ENCODE measurements around the gene CAV3. TPM values are rescaled to one million over a fixed set of nuclear protein-coding genes. Genes with fewer than 3 reads are reported as not detected.

The CAV3 gene
- total and polyA plus RNA-seq, 2 experiments from 2014 or later = not detected

DNA sequence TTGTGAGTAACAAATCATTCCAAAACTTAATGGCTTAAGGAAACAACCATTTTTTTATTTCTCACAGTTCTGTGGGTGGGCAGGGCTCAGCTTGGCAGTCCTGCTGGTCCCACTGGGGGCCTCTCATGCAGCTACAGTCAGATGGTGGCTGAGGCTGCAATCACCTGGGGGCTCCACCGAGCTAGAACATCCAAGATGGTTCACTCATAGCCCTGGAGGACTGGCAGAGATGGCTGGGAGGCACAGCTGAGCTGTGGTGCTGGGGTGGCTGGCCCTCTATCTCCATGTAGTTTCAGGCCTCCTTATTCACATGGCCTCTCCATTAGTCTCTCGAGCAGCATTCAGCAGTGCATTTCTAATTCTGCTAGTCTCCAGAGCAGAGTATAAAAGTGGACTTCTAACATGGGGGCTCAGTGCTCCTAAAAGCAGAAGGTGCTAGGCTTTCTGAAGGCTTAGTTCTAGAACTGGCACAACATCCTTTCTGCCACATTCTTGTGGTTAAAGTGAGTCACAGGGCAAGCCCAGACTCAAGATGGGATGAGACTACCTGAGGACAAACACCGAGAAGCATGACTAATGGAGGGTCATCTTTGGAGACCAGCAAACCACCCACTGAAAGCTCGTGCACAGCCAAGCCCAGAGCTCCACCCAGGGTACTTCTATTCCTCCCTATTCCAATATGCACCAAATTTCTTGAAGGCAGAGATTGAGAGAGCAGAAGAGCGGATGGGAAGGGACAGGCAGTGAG lies 6.3 kb downstream of the CAV3 start (continued):
- no peak for TF ChIP-seq EZH2 (IDR thresholded peaks at IDR 0.05; ENCODE audit: low read depth, unreplicated experiment)
- no peak for TF ChIP-seq NANOG (IDR thresholded peaks at IDR 0.05; ENCODE audit: borderline replicate concordance)
- TF ChIP-seq, protein P1, sequence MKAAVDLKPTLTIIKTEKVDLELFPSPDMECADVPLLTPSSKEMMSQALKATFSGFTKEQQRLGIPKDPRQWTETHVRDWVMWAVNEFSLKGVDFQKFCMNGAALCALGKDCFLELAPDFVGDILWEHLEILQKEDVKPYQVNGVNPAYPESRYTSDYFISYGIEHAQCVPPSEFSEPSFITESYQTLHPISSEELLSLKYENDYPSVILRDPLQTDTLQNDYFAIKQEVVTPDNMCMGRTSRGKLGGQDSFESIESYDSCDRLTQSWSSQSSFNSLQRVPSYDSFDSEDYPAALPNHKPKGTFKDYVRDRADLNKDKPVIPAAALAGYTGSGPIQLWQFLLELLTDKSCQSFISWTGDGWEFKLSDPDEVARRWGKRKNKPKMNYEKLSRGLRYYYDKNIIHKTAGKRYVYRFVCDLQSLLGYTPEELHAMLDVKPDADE (IDR thresholded peaks at IDR 0.05) = no peak
- TF ChIP-seq ZNF331 (CRISPR knock-in tag; IDR thresholded peaks at IDR 0.05; ENCODE audit: low read depth) = no peak
- TF ChIP-seq, protein P2, sequence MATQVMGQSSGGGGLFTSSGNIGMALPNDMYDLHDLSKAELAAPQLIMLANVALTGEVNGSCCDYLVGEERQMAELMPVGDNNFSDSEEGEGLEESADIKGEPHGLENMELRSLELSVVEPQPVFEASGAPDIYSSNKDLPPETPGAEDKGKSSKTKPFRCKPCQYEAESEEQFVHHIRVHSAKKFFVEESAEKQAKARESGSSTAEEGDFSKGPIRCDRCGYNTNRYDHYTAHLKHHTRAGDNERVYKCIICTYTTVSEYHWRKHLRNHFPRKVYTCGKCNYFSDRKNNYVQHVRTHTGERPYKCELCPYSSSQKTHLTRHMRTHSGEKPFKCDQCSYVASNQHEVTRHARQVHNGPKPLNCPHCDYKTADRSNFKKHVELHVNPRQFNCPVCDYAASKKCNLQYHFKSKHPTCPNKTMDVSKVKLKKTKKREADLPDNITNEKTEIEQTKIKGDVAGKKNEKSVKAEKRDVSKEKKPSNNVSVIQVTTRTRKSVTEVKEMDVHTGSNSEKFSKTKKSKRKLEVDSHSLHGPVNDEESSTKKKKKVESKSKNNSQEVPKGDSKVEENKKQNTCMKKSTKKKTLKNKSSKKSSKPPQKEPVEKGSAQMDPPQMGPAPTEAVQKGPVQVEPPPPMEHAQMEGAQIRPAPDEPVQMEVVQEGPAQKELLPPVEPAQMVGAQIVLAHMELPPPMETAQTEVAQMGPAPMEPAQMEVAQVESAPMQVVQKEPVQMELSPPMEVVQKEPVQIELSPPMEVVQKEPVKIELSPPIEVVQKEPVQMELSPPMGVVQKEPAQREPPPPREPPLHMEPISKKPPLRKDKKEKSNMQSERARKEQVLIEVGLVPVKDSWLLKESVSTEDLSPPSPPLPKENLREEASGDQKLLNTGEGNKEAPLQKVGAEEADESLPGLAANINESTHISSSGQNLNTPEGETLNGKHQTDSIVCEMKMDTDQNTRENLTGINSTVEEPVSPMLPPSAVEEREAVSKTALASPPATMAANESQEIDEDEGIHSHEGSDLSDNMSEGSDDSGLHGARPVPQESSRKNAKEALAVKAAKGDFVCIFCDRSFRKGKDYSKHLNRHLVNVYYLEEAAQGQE (IDR thresholded peaks at IDR 0.05; ENCODE audit: unreplicated experiment) = no peak
- TF ChIP-seq ZNF114 (CRISPR knock-in tag; IDR thresholded peaks at IDR 0.05) = no peak

DNA sequence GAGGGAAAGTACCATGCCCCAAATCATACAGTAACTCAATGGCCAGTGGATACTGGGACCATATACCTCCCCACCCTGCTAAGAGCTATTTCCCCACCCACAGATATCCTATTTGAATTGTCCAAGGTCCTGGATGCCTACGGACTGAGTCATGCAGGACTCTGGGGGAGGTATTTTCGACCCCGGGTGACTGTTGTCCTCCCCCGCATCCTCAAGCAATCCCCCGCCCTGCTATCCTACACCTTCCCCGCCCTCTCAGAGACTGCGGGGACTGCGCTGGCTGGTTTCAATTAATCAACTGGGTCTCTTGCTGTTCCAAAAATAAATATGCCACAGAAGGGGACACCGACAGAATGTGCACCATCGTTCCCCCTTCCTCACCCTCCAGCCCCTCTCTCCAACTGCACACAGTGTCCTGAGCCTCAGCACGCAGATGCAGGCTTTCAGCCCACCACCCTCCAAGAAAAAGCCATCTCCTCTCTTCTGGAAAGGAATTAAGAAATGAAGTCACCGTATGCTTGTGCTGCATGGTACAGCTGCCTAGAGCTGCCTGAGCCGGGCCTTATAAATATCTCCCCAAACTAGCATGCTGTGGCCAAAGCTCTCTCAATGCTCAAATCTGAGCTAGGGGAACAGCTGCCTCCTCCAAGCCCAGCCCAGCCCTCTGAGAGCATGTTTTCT lies 8.1 kb downstream of the CAV3 start:
- peaks cover 31% of the 10 kb centered on the region for H3K4me1 Mint-ChIP-seq
- no peaks in the 10 kb centered on the region for H3K79me2 ChIP-seq (replicated peaks; ENCODE audit: insufficient read depth)
- no peaks in the 10 kb centered on the region for H3K9me2 ChIP-seq (ENCODE audit: insufficient read depth)
- no peak overlapping the region for H3K27ac ChIP-seq (ENCODE audit: low read depth)
- no peak overlapping the region for H2AFZ ChIP-seq
- H3K27ac Mint-ChIP-seq = peak overlapping the region; percentile 25; the same call in 1 of the 2 replicates
- H3K36me3 Mint-ChIP-seq (ENCODE audit: low read depth) = no peaks in the 10 kb centered on the region
- peak overlapping the region; percentile 55 for H3K4me3 Mint-ChIP-seq
- TF ChIP-seq CREB1 (CRISPR knock-in tag; IDR thresholded peaks at IDR 0.05; ENCODE audit: low read depth) = no peak
- TF ChIP-seq, protein P3, sequence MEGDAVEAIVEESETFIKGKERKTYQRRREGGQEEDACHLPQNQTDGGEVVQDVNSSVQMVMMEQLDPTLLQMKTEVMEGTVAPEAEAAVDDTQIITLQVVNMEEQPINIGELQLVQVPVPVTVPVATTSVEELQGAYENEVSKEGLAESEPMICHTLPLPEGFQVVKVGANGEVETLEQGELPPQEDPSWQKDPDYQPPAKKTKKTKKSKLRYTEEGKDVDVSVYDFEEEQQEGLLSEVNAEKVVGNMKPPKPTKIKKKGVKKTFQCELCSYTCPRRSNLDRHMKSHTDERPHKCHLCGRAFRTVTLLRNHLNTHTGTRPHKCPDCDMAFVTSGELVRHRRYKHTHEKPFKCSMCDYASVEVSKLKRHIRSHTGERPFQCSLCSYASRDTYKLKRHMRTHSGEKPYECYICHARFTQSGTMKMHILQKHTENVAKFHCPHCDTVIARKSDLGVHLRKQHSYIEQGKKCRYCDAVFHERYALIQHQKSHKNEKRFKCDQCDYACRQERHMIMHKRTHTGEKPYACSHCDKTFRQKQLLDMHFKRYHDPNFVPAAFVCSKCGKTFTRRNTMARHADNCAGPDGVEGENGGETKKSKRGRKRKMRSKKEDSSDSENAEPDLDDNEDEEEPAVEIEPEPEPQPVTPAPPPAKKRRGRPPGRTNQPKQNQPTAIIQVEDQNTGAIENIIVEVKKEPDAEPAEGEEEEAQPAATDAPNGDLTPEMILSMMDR (conservative IDR thresholded peaks at IDR 0.05; ENCODE audit: low read depth in 2 of 2) = no peak
- no peak for TF ChIP-seq JUNB (IDR thresholded peaks at IDR 0.05; ENCODE audit: unreplicated experiment)
- no peak for TF ChIP-seq EZH2 (IDR thresholded peaks at IDR 0.05; ENCODE audit: low read depth, unreplicated experiment)
- TF ChIP-seq EZH2phosphoT487 (IDR thresholded peaks at IDR 0.05; ENCODE audit: unreplicated experiment) = no peak
- TF ChIP-seq NANOG (IDR thresholded peaks at IDR 0.05; ENCODE audit: borderline replicate concordance) = no peak
- no peak for TF ChIP-seq ZNF114 (CRISPR knock-in tag; IDR thresholded peaks at IDR 0.05)
- no peaks in the 10 kb centered on the region for H4K20me1 ChIP-seq (replicated peaks; ENCODE audit: insufficient read depth)
- H3K27me3 ChIP-seq (ENCODE audit: insufficient read depth) = no peaks in the 10 kb centered on the region
- peaks cover 13% of the 10 kb centered on the region for H3K27me3 Mint-ChIP-seq (ENCODE audit: insufficient read depth, low read depth, poor library complexity)
- H3F3A ChIP-seq (replicated peaks; ENCODE audit: low read depth) = no peaks in the 10 kb centered on the region
- DNase-seq (ENCODE audit: low spot score) (peak; percentile 85), ATAC-seq (peak; percentile 89)
- H3K4me1 ChIP-seq (ENCODE audit: insufficient read depth) = peaks cover 25% of the 10 kb centered on the region
- H3K4me3 ChIP-seq = peak overlapping the region; percentile 41
- peak overlapping the region; percentile 70 for H3K4me2 ChIP-seq
- H3K9me3 Mint-ChIP-seq = no peaks in the 10 kb centered on the region
- no peaks in the 10 kb centered on the region for H3K36me3 ChIP-seq (ENCODE audit: insufficient read depth)

Data from GM23338 (cell line).